ENCODE measurements around the gene ABCA12.

GRCh38 chr2:215019085-215019484 is 119.3 kb downstream of the ABCA12 start:
- TF ChIP-seq CTCF (IDR thresholded peaks at IDR 0.05): no peak
- no peak for TF ChIP-seq EZH2 (IDR thresholded peaks at IDR 0.05)
- TF ChIP-seq EZH2phosphoT487 (IDR thresholded peaks at IDR 0.05): no peak
